Measurements from ENCODE around the gene LOXL4.

- no peak for TF ChIP-seq CTCF (IDR thresholded peaks at IDR 0.05; ENCODE audit: poor library complexity)
- TF ChIP-seq EZH2 (IDR thresholded peaks at IDR 0.05; ENCODE audit: borderline replicate concordance) = no peak
- no peak for TF ChIP-seq EZH2phosphoT487 (IDR thresholded peaks at IDR 0.05; ENCODE audit: low read depth, severe bottlenecking, unreplicated experiment)
These were observed 27.4 kb upstream of the LOXL4 start for GRCh38 chr10:98295401-98295811.

All from hepatocyte (in vitro differentiated cells).